Measurements from ENCODE around the gene DOHH. TPM values are rescaled to one million over a fixed set of nuclear protein-coding genes. Genes with fewer than 3 reads are reported as not detected.
A peak's percentile ranks its signal among the peaks of the same experiment; 100 is the strongest.

Gene DOHH
- total RNA-seq, 1 donor from 2014 or later: 14.5 TPM

DNA sequence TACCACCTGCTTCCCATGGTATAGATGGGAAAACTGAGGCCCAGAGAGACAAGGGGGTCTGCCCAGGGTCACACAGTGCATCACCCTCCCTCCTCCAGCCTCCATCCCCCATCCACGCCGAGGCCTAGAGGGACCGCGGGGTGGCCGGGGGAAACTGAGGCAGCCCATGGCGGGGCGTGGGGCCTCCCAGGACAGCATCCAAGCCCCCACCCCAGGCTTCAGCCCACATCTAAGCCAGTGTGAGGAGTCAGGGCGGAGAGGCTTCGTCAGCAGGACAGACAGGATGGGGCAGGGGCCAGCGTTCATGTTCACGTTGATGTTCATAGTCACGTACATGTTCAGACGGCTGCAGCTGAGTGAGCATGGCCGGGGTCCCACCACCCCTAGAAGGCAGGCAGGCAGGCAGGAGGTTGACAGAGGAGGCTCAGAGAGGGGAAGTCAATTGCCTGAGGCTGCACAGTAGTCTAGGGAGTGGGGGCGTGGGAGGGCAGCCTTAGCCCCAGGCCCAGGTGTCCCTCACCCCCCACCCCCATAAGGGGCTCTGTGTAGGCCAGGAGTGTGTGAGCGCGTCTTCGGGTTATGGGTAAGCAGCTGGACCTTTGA, 43.4 kb downstream of the DOHH start:
- Histone ChIP-seq H4K20me1 (ENCODE audit: insufficient read depth, low read length) (peaks cover 9% of the 10 kb centered on the region), H3K4me2 (ENCODE audit: low read length) (peak overlapping the region; percentile 83), H3K4me1 (ENCODE audit: insufficient read depth, low read length) (peaks cover 32% of the 10 kb centered on the region), H3K27ac (ENCODE audit: low read depth, low read length) (peak overlapping the region; percentile 95), H3K27me3 (ENCODE audit: insufficient read depth, low read length) (no peaks in the 10 kb centered on the region), H3K4me3 (ENCODE audit: insufficient read depth, low read depth, low read length) (no peak overlapping the region), H3K79me2 (ENCODE audit: insufficient read depth, low read length) (peaks cover 27% of the 10 kb centered on the region), H2AFZ (ENCODE audit: low read depth, low read length) (no peak overlapping the region), H3K36me3 (ENCODE audit: insufficient read depth, low read length) (peaks cover 17% of the 10 kb centered on the region), H3K9me3 (ENCODE audit: insufficient read depth, low read depth, low read length) (no peaks in the 10 kb centered on the region), H3K9ac (ENCODE audit: low read length) (peak overlapping the region; percentile 91)
- Mint-ChIP-seq H3K27me3 (ENCODE audit: low read depth, unreplicated experiment) (no peaks in the 10 kb centered on the region), H3K4me3 (ENCODE audit: unreplicated experiment) (no peak overlapping the region), H3K4me1 (ENCODE audit: low read depth, unreplicated experiment) (peaks cover 6% of the 10 kb centered on the region), H3K27ac (ENCODE audit: unreplicated experiment) (peak overlapping the region; percentile 66), H3K9me3 (ENCODE audit: unreplicated experiment) (no peaks in the 10 kb centered on the region), H3K36me3 (ENCODE audit: low read depth, unreplicated experiment) (peaks cover 8% of the 10 kb centered on the region)
- FAIRE-seq: no peak
- TF ChIP-seq, protein P1, sequence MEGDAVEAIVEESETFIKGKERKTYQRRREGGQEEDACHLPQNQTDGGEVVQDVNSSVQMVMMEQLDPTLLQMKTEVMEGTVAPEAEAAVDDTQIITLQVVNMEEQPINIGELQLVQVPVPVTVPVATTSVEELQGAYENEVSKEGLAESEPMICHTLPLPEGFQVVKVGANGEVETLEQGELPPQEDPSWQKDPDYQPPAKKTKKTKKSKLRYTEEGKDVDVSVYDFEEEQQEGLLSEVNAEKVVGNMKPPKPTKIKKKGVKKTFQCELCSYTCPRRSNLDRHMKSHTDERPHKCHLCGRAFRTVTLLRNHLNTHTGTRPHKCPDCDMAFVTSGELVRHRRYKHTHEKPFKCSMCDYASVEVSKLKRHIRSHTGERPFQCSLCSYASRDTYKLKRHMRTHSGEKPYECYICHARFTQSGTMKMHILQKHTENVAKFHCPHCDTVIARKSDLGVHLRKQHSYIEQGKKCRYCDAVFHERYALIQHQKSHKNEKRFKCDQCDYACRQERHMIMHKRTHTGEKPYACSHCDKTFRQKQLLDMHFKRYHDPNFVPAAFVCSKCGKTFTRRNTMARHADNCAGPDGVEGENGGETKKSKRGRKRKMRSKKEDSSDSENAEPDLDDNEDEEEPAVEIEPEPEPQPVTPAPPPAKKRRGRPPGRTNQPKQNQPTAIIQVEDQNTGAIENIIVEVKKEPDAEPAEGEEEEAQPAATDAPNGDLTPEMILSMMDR (IDR thresholded peaks at IDR 0.05; ENCODE audit: insufficient read depth, low read depth, low read length): no peak
- TF ChIP-seq EZH2 (IDR thresholded peaks at IDR 0.05; ENCODE audit: insufficient read depth, low read length): no peak
- no peak for DNase-seq (ENCODE audit: low read depth)

DNA sequence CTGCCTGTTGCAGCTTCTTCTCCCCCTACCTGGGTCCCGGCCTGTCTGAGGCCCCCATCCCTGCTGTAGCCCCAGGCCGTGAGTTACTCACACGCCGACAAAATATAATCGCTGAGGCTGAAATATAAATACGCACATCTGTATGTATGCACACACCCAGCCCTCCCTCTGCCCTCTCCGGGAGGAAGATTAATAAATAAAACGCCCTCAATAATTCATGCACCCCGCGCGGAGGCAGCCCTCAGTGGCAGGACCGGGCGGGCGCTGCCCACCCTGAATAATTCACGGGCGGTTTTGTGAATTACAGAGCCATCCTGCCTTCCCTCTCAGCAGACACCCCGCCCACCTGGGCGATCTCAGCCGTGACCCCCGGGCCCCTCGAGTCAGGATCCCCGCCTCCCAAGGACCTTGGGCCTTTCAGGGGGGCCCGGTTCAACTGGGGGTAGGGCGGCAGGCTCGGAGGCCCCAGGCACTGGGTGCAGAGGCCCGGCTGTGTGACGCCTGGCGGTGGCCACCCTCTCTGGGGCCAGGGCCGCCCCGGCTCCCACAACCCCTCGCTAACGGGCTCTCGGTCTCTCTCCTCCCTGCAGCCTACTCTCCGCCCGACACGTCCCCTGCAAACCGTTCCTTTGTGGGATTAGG, 44.4 kb downstream of the DOHH start:
- FAIRE-seq: no peak
- Histone ChIP-seq H3K4me2 (ENCODE audit: low read length) (no peak overlapping the region), H4K20me1 (ENCODE audit: insufficient read depth, low read length) (peaks cover 9% of the 10 kb centered on the region), H3K27ac (ENCODE audit: low read depth, low read length) (no peak overlapping the region), H3K9ac (ENCODE audit: low read length) (no peak overlapping the region), H3K4me1 (ENCODE audit: insufficient read depth, low read length) (peaks cover 37% of the 10 kb centered on the region), H3K4me3 (ENCODE audit: insufficient read depth, low read depth, low read length) (no peak overlapping the region), H3K36me3 (ENCODE audit: insufficient read depth, low read length) (peaks cover 17% of the 10 kb centered on the region), H2AFZ (ENCODE audit: low read depth, low read length) (no peak overlapping the region), H3K27me3 (ENCODE audit: insufficient read depth, low read length) (no peaks in the 10 kb centered on the region), H3K79me2 (ENCODE audit: insufficient read depth, low read length) (peaks cover 27% of the 10 kb centered on the region), H3K9me3 (ENCODE audit: insufficient read depth, low read depth, low read length) (no peaks in the 10 kb centered on the region)
- H3K4me1 Mint-ChIP-seq (ENCODE audit: low read depth, unreplicated experiment): peaks cover 10% of the 10 kb centered on the region
- no peaks in the 10 kb centered on the region for H3K9me3 Mint-ChIP-seq (ENCODE audit: unreplicated experiment)
- no peak for DNase-seq (ENCODE audit: low read depth)
- H3K4me3 Mint-ChIP-seq (ENCODE audit: unreplicated experiment): no peak overlapping the region
- H3K36me3 Mint-ChIP-seq (ENCODE audit: low read depth, unreplicated experiment): peaks cover 8% of the 10 kb centered on the region
- no peak for TF ChIP-seq EZH2 (IDR thresholded peaks at IDR 0.05; ENCODE audit: insufficient read depth, low read length)
- TF ChIP-seq, protein P1 (IDR thresholded peaks at IDR 0.05; ENCODE audit: insufficient read depth, low read depth, low read length): no peak
- H3K27ac Mint-ChIP-seq (ENCODE audit: unreplicated experiment): no peak overlapping the region
- H3K27me3 Mint-ChIP-seq (ENCODE audit: low read depth, unreplicated experiment): no peaks in the 10 kb centered on the region
